Stimulated activated CD8-positive, alpha-beta memory T cell treated with anti-CD3 and anti-CD28 coated beads, Interleukin-7, amount 100 ng/mL, for 4 hours (primary cell): ENCODE results near the gene ZFP90.
"Not testable (repeated sequence)": the region's sequence is repeated elsewhere in the genome, so short reads cannot be mapped to it uniquely, and the experiment has no call there.

Source experiments
- DNase-seq, 2 donors: peaks; one replicate each; pipeline ENCODE4 v3.0.0-alpha.2; 2020; ENCODE audit warnings: low read depth in 2 of 2

Gene ZFP90

GRCh38 chr16:68517606-68518166 is 21.4 kb upstream of the ZFP90 start:
- DNase-seq, result no peak

- no peak for DNase-seq
Measured at GRCh38 chr16:68519225-68519745, 19.8 kb upstream of the ZFP90 start.

GRCh38 chr16:68520649-68521086 is 18.4 kb upstream of the ZFP90 start:
- peak; percentile 76 to 77 for DNase-seq

GRCh38 chr16:68524069-68524820 is 14.8 kb upstream of the ZFP90 start:
- DNase-seq, result no peak

- DNase-seq, result no peak
Measured at GRCh38 chr16:68526143-68526781, 12.8 kb upstream of the ZFP90 start.

- no peak for DNase-seq
Measured at GRCh38 chr16:68526782-68527145, 12.3 kb upstream of the ZFP90 start.

- DNase-seq, result no peak
Measured at GRCh38 chr16:68528233-68528632, 10.9 kb upstream of the ZFP90 start.

- peak; percentile 76 to 78 for DNase-seq
Measured at GRCh38 chr16:68528686-68529379, 10.3 kb upstream of the ZFP90 start.

GRCh38 chr16:68529608-68529930 is 9.5 kb upstream of the ZFP90 start:
- DNase-seq, result no peak

GRCh38 chr16:68529931-68530701 is 9.0 kb upstream of the ZFP90 start:
- DNase-seq, result peak; percentile 84 to 87

- no peak for DNase-seq
Measured at GRCh38 chr16:68533937-68534336, 5.2 kb upstream of the ZFP90 start.

- DNase-seq, result no peak
Measured at GRCh38 chr16:68535331-68535730, 3.8 kb upstream of the ZFP90 start.

GRCh38 chr16:68539711-68540239 is 684 bp downstream of the ZFP90 start:
- no peak for DNase-seq

- no peak for DNase-seq
Measured at GRCh38 chr16:68548947-68549346, 9.9 kb downstream of the ZFP90 start.

GRCh38 chr16:68553186-68553585 is 14.1 kb downstream of the ZFP90 start:
- no peak for DNase-seq

- not testable (repeated sequence) for DNase-seq
Measured at GRCh38 chr16:68560341-68560740, 21.2 kb downstream of the ZFP90 start.

- DNase-seq, result no peak
Measured at GRCh38 chr16:68563631-68564381, 24.7 kb downstream of the ZFP90 start.

GRCh38 chr16:68564382-68564985 is 25.4 kb downstream of the ZFP90 start:
- no peak for DNase-seq

- DNase-seq, result no peak
Measured at GRCh38 chr16:68574479-68574878, 35.4 kb downstream of the ZFP90 start.

GRCh38 chr16:68575082-68575481 is 36.0 kb downstream of the ZFP90 start:
- DNase-seq, result no peak
